Measurements from ENCODE around the gene NRG3.

GRCh38 chr10:81877596-81877995 lies 2.6 kb downstream of the NRG3 start:
- no peak for TF ChIP-seq GABPA (IDR thresholded peaks at IDR 0.05; ENCODE audit: borderline replicate concordance, insufficient read depth, low read length)
- TF ChIP-seq KDM5A (IDR thresholded peaks at IDR 0.05; ENCODE audit: low read length): no peak
- no peak for TF ChIP-seq CTCF (IDR thresholded peaks at IDR 0.05; ENCODE audit: control extremely low read depth in 1 of 3, insufficient read depth in 1 of 3, low read depth in 1 of 3, low read length in 3 of 3)
- TF ChIP-seq RAD21 (IDR thresholded peaks at IDR 0.05 in 1 of 2, conservative IDR thresholded peaks at IDR 0.05 in 1 of 2; ENCODE audit: low read depth in 2 of 2, low read length in 2 of 2): no peak
- TF ChIP-seq POLR2A (IDR thresholded peaks at IDR 0.05; ENCODE audit: control extremely low read depth in 1 of 2, low read depth in 2 of 2, low read length in 2 of 2): no peak
- no peak for TF ChIP-seq YY1 (IDR thresholded peaks at IDR 0.05; ENCODE audit: low read depth, low read length)
- TF ChIP-seq POLR2AphosphoS5 (IDR thresholded peaks at IDR 0.05; ENCODE audit: low read depth, low read length): no peak
- no peak for TF ChIP-seq JUN (IDR thresholded peaks at IDR 0.05; ENCODE audit: low read depth, low read length)
